Peyer's patch (tissue), 4 donors: ENCODE results near the gene NPNT.

Experiments used
- POLR2A ChIP-seq, 2 donors: fragments of 450-650 bp; IDR thresholded peaks; one replicate each; pipeline ENCODE4 v1.5.1; 2017; ENCODE audit warnings: antibody characterized with exemption in 2 of 2, mild to moderate bottlenecking in 2 of 2, moderate library complexity in 2 of 2
- TF ChIP-seq, protein P1 (sequence below), 6 experiments: fragments of 450-650 bp in 4 of 6; fragments of 200-600 bp in 2 of 6; sonication (generic) in 1 of 6; IDR thresholded peaks; one replicate each; pipeline ENCODE4 v1.5.1; 2017 to 2019; ENCODE audit warnings: antibody characterized with exemption in 6 of 6, mild to moderate bottlenecking in 3 of 6, moderate library complexity in 1 of 6

GRCh38 chr4:106017975-106018374, 122.7 kb downstream of the NPNT start:
- TF ChIP-seq, protein P1, sequence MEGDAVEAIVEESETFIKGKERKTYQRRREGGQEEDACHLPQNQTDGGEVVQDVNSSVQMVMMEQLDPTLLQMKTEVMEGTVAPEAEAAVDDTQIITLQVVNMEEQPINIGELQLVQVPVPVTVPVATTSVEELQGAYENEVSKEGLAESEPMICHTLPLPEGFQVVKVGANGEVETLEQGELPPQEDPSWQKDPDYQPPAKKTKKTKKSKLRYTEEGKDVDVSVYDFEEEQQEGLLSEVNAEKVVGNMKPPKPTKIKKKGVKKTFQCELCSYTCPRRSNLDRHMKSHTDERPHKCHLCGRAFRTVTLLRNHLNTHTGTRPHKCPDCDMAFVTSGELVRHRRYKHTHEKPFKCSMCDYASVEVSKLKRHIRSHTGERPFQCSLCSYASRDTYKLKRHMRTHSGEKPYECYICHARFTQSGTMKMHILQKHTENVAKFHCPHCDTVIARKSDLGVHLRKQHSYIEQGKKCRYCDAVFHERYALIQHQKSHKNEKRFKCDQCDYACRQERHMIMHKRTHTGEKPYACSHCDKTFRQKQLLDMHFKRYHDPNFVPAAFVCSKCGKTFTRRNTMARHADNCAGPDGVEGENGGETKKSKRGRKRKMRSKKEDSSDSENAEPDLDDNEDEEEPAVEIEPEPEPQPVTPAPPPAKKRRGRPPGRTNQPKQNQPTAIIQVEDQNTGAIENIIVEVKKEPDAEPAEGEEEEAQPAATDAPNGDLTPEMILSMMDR (IDR thresholded peaks at IDR 0.05): no peak
- TF ChIP-seq POLR2A (IDR thresholded peaks at IDR 0.05): no peak
